Measurements from ENCODE around the gene ANXA8.
"Not testable (repeated sequence)": the region's sequence is repeated elsewhere in the genome, so short reads cannot be mapped to it uniquely, and the experiment has no call there.

GRCh38 chr10:47462577-47463358 lies 21.1 kb downstream of the ANXA8 start:
- not testable (repeated sequence) for TF ChIP-seq POLR2AphosphoS5 (IDR thresholded peaks at IDR 0.05; ENCODE audit: low read depth, low read length); POLR2A (IDR thresholded peaks at IDR 0.05; ENCODE audit: low read depth, low read length); POU2F2 (IDR thresholded peaks at IDR 0.05; ENCODE audit: low read depth, low read length); TAF1 (IDR thresholded peaks at IDR 0.05; ENCODE audit: low read depth, low read length); PAX5 (IDR thresholded peaks at IDR 0.05; ENCODE audit: insufficient read depth, low read length, severe bottlenecking)
